MM.1S (cell line): ENCODE data around the gene OR1I1.

Experiments used
- CTCF ChIP-seq: fragments of 300-600 bp; sonication (generic); IDR thresholded peaks from 2 replicates; pipeline ENCODE4 v1.5.1; 2016; ENCODE audit warnings: antibody characterized with exemption, low read length, mixed read lengths
- EZH2 ChIP-seq: fragments of 300-600 bp; sonication (generic); optimal IDR thresholded peaks from 2 replicates; pipeline ENCODE3; 2017; ENCODE audit warnings: low read depth, mild to moderate bottlenecking, antibody characterized with exemption, low read length, mixed read lengths
- EZH2phosphoT487 ChIP-seq: fragments of 300-600 bp; sonication (generic); IDR thresholded peaks from 2 replicates; pipeline ENCODE4 v1.6.1; 2018; ENCODE audit warnings: antibody characterized with exemption, low read length

GRCh38 chr19:15141143-15141542, 59.1 kb downstream of the OR1I1 start:
- no peak for TF ChIP-seq CTCF
- TF ChIP-seq EZH2: no peak
- no peak for TF ChIP-seq EZH2phosphoT487
